ENCODE results near the gene TTLL7.

DNA sequence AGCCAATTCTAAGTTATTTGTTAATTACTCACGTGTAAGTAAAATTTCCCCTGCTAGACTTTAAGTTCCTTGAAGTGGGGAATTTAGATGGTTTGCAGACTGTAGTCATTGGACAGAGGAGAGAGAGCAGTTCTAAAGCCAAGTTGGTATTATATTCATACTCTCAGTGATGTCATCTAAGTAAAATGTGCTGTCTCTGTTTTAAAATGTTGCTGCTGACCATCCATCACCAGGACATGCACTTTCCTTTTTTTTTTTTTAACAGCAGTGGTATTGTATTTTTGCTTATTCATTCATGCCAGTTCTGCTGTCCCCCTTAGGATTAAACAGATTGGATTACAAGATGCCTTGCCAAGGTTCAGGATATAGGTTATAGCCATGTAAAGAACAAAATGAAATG, 2.3 kb downstream of the TTLL7 start:
- TF ChIP-seq, protein P1, sequence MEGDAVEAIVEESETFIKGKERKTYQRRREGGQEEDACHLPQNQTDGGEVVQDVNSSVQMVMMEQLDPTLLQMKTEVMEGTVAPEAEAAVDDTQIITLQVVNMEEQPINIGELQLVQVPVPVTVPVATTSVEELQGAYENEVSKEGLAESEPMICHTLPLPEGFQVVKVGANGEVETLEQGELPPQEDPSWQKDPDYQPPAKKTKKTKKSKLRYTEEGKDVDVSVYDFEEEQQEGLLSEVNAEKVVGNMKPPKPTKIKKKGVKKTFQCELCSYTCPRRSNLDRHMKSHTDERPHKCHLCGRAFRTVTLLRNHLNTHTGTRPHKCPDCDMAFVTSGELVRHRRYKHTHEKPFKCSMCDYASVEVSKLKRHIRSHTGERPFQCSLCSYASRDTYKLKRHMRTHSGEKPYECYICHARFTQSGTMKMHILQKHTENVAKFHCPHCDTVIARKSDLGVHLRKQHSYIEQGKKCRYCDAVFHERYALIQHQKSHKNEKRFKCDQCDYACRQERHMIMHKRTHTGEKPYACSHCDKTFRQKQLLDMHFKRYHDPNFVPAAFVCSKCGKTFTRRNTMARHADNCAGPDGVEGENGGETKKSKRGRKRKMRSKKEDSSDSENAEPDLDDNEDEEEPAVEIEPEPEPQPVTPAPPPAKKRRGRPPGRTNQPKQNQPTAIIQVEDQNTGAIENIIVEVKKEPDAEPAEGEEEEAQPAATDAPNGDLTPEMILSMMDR (IDR thresholded peaks at IDR 0.05) = no peak
- no peak for TF ChIP-seq POLR2A (IDR thresholded peaks at IDR 0.05)

All from Peyer's patch (tissue), 4 donors.